ENCODE data around the gene MFSD1.

The MFSD1 gene

DNA sequence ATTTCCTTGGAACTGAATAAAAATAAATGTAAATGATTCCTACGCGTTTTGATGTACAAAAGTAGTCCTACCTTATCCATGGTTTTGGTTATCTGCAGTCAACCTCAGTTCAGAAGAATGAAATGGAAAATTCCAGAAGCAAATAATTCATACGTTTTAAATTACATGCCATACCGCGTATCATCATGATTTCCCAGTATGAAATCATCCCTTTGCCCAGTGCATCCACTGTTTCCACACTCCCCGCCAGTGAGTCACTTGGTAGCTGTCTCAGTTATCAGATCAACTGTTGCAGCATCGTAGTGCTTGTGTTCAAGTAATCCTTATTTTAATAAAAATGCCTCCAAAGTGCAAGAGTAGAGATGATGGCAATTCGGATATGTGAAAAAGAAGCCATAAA, 9.1 kb upstream of the MFSD1 start:
- H3K4me3 ChIP-seq (ENCODE audit: low read depth, low read length): no peak overlapping the region
- DNase-seq (ENCODE audit: low read depth, low spot score): peak; percentile 80
- in situ Hi-C loops (cut with HindIII; ENCODE audit: low sequenced_read_pairs): no loop called here
- TF ChIP-seq, protein P1, sequence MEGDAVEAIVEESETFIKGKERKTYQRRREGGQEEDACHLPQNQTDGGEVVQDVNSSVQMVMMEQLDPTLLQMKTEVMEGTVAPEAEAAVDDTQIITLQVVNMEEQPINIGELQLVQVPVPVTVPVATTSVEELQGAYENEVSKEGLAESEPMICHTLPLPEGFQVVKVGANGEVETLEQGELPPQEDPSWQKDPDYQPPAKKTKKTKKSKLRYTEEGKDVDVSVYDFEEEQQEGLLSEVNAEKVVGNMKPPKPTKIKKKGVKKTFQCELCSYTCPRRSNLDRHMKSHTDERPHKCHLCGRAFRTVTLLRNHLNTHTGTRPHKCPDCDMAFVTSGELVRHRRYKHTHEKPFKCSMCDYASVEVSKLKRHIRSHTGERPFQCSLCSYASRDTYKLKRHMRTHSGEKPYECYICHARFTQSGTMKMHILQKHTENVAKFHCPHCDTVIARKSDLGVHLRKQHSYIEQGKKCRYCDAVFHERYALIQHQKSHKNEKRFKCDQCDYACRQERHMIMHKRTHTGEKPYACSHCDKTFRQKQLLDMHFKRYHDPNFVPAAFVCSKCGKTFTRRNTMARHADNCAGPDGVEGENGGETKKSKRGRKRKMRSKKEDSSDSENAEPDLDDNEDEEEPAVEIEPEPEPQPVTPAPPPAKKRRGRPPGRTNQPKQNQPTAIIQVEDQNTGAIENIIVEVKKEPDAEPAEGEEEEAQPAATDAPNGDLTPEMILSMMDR (IDR thresholded peaks at IDR 0.05; ENCODE audit: low read depth, low read length): no peak

DNA sequence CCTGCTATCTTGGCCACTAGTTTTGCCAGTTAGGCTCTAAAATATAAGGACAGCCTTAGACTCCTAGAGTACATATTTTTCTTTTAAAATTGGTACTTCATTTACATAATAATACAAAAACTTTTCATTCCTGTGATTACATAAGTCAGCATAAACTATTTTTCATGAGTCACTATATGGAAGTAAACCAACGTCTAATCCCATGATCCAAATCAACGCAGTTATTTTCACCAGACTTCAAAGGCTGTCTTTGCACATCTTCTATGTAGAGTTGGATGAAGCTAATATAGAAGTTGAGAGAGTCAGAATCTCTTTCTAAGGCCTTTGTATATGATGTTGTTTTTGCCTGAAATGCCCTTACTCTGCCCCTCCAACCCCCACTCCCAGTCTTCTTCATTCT, 7.6 kb upstream of the MFSD1 start:
- in situ Hi-C loops (cut with HindIII; ENCODE audit: low sequenced_read_pairs): no loop called here
- TF ChIP-seq, protein P1 (IDR thresholded peaks at IDR 0.05; ENCODE audit: low read depth, low read length): no peak
- H3K4me3 ChIP-seq (ENCODE audit: low read depth, low read length): no peak overlapping the region
- no peak for DNase-seq (ENCODE audit: low read depth, low spot score)

DNA sequence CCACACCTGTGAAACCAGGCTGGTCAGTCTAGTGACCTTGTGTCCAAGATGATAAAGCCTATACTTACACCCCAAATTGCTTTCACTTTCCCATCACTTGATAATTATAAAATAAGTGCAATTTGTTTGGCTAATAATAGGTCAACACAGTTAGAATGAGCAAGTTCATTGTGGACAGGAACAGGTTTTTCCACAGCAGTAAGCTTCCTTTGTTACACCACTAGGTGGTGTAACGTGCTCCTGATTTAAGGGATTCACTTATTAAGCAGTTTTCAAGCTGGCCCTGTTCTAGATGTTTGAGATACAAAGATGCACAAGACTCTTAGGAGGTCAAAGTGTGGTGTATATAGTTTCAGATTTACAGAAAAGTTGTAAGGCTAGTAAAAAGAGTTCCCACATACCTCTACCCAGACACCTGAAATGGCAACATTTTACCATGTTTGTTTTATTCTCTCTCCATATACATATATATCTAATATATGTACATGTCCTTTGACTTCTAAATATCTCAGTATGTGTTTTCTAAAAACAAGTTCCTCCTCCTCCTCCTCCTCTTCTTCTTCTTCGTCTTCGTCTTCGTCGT, 6.8 kb upstream of the MFSD1 start:
- DNase-seq (ENCODE audit: low read depth, low spot score): peak; percentile 65
- no peak overlapping the region for H3K4me3 ChIP-seq (ENCODE audit: low read depth, low read length)
- in situ Hi-C loops (cut with HindIII; ENCODE audit: low sequenced_read_pairs): no loop called here
- TF ChIP-seq, protein P1 (IDR thresholded peaks at IDR 0.05; ENCODE audit: low read depth, low read length): peak; percentile 71

DNA sequence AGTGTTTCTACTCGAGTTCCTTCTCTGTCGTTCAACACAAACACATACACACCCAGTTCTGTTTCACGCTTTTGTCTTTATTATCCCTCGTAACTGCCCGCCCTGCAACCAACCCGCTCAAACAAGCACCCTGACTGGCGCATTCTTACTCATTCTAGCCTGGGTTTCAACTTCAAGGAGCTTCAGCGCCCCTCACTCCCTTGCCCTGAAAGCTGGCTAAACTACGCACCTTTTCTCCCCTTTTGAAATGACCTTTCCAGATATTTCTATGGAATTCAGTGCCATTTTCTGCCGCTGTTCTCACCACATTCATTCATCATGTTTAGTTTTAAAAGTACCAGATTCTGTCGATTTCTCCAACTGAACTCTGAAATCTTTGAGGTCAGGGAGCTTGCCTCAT, 653 bp upstream of the MFSD1 start:
- H3K4me3 ChIP-seq (ENCODE audit: low read depth, low read length): peak overlapping the region; percentile 85
- peak; percentile 27 for DNase-seq (ENCODE audit: low read depth, low spot score)
- TF ChIP-seq, protein P1 (IDR thresholded peaks at IDR 0.05; ENCODE audit: low read depth, low read length): no peak
- in situ Hi-C loops (cut with HindIII; ENCODE audit: low sequenced_read_pairs): no loop called here

DNA sequence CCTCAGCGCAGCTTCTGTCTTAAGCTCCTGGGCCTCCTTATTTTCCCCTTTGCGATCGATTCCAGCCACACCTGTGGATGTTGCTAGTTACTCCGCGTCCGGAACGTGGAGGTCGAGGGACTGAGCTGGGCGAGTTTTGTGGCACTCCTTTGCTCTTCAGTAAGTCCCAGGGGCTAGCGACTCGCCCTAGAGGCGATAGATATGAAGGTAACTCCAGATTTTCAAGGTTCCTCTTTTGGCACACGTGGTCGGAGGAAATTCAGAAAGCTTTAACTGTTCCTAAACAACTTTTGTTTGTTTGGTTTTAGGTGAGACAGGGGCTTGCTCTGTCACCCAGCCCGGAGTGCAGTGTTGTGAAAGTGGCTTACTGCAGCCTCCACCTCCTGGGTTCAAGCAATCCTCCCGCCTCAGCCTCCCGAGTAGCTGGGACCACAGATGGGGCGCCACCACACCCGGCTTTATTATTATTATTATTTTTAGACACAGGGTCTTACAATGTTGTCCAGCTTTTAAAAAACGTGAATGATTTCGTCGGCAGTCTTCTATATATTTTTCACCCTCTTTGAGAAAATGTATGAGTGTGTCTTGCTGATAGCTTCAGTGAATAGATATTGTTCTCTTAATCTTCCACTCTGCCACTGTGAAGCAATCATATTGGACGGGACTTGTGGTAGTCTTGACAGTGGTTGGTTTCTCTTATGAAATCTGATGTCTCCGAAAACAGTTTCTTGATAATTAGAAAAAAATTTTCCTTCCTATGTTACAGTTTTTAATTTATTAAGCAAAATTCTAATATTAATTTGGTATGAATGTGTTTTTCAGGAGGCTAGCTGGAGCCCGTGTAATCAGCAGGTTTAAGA, 785 bp downstream of the MFSD1 start:
- in situ Hi-C loops (cut with HindIII; ENCODE audit: low sequenced_read_pairs): no loop called here
- TF ChIP-seq, protein P1 (IDR thresholded peaks at IDR 0.05; ENCODE audit: low read depth, low read length): no peak
- H3K4me3 ChIP-seq (ENCODE audit: low read depth, low read length): peak overlapping the region; percentile 85
- no peak for DNase-seq (ENCODE audit: low read depth, low spot score)

DNA sequence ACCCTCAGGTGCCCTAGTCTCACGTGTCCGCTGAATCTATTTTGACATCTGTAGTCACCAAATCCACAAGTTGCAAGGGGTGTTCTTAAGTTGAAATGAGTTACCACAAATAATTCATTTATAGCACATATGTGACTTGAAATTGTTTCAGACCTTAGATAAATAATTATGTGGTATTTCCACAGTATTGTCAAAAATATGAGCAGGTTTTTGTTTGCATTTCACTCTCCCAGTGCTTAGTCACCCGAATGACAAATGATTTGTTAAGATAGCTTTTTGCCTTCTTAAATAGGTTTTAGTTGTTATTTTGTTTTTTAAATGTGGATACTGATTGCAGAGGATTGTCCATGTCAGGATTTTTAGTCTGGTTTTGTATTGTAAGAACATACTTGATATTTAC, 2.6 kb downstream of the MFSD1 start:
- in situ Hi-C loops (cut with HindIII; ENCODE audit: low sequenced_read_pairs): no loop called here
- DNase-seq (ENCODE audit: low read depth, low spot score): no peak
- TF ChIP-seq, protein P1 (IDR thresholded peaks at IDR 0.05; ENCODE audit: low read depth, low read length): no peak
- no peak overlapping the region for H3K4me3 ChIP-seq (ENCODE audit: low read depth, low read length)

All from astrocyte of the spinal cord (primary cell).